ENCODE data around the gene TMPRSS4. TPM values are rescaled to one million over a fixed set of nuclear protein-coding genes. Genes with fewer than 3 reads are reported as not detected.

TMPRSS4 gene
- total RNA-seq, 1 experiment from 2014 or later = not detected

- ATAC-seq (no peak), DNase-seq (ENCODE audit: low read depth, low spot score) (no peak)
- intact Hi-C loops (cut with micrococcal nuclease; ENCODE audit: unreplicated experiment) (no loop called here), in situ Hi-C loops (cut with HindIII; ENCODE audit: low pct_unique_long_range_greater_than_20kb, low sequenced_read_pairs) (no loop called here)
- TF ChIP-seq TCF7L2 (IDR thresholded peaks at IDR 0.05; ENCODE audit: low read depth, low read length) (no peak), SIN3A (IDR thresholded peaks at IDR 0.05; ENCODE audit: borderline replicate concordance, insufficient read depth, low read depth, low read length) (no peak), REST (IDR thresholded peaks at IDR 0.05; ENCODE audit: insufficient read depth in 1 of 2, low read depth in 2 of 2, low read length in 1 of 2) (no peak), CTCF (IDR thresholded peaks at IDR 0.05) (no peak), POLR2AphosphoS5 (IDR thresholded peaks at IDR 0.05; ENCODE audit: low read depth, low read length) (no peak)
- POLR2A ChIA-PET = no interaction called here
- H3K4me1 ChIP-seq (ENCODE audit: control insufficient read depth, insufficient read depth, low read length) = no peaks in the 10 kb centered on the region
- H3K36me3 ChIP-seq (ENCODE audit: control insufficient read depth, insufficient read depth, low read length) = no peaks in the 10 kb centered on the region
- no peaks in the 10 kb centered on the region; the same call in 1 of the 2 replicates for H3K27me3 ChIP-seq (ENCODE audit: control insufficient read depth, insufficient read depth, low read length)
- CTCF ChIA-PET = no interaction called here
- H3K9me3 ChIP-seq (ENCODE audit: control insufficient read depth, insufficient read depth, low read depth, low read length) = no peaks in the 10 kb centered on the region
- no peak overlapping the region for H3K27ac ChIP-seq (ENCODE audit: low read length)
- no peak overlapping the region for H3K4me3 ChIP-seq (ENCODE audit: low read depth in 2 of 2, low read length in 2 of 2)
- BruUV-seq (replicated peaks) = no TSS peak
Observed at GRCh38 chr11:118056806-118057205, 20.1 kb upstream of the TMPRSS4 start.

DNA sequence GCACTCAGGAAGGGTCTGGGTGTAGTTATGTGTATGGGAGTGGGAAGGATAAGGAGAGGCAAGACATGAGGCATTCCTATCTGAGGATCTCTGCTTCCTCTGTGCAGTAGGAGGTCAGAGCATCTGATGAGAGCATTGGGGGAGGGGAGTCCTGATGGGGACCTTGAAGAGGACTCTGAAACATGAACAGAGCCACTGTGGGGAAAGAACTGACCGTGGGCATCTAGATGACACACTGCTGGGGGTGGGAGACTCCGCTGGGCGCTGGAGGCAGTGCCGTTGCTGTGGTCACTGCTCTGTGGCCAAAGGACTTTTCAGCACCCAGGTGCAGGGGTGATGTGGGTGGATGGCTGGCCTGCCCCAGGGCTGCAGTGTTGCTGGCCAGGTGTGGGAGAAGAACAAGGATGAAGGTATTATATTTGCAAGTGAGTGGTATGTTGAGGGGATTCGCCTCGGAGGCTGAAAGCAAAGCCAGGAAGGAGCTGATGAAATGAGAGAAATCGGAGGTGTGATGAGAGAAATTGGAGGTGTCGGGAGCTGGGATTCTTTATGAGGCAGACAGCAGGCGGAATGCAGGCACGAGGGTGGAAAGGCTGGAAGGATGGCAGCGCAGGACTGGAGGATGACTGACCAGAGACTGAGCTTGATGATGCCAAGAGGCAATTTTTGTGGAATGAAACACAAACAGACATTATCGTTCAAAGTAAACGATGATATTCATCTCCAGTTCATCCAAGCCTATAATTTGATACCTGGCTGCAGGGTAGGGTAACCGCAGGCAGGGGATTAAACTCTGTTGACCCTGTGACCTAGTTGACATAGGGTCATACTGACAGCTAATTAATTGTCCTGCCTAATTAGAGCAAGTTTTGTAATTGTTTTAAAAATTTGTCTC is 19.4 kb upstream of the TMPRSS4 start:
- intact Hi-C loops (cut with micrococcal nuclease; ENCODE audit: unreplicated experiment) (no loop called here), in situ Hi-C loops (cut with HindIII; ENCODE audit: low pct_unique_long_range_greater_than_20kb, low sequenced_read_pairs) (no loop called here)
- no peaks in the 10 kb centered on the region; the same call in 1 of the 2 replicates for H3K27me3 ChIP-seq (ENCODE audit: control insufficient read depth, insufficient read depth, low read length)
- no peak overlapping the region for H3K27ac ChIP-seq (ENCODE audit: low read length)
- H3K4me3 ChIP-seq (ENCODE audit: low read depth in 2 of 2, low read length in 2 of 2) = no peak overlapping the region
- DNase-seq (ENCODE audit: low read depth, low spot score) (no peak), ATAC-seq (no peak)
- ChIA-PET POLR2A (no interaction called here), CTCF (no interaction called here)
- no peaks in the 10 kb centered on the region for H3K36me3 ChIP-seq (ENCODE audit: control insufficient read depth, insufficient read depth, low read length)
- no peaks in the 10 kb centered on the region for H3K4me1 ChIP-seq (ENCODE audit: control insufficient read depth, insufficient read depth, low read length)
- H3K9me3 ChIP-seq (ENCODE audit: control insufficient read depth, insufficient read depth, low read depth, low read length) = no peaks in the 10 kb centered on the region
- no TSS peak for BruUV-seq (replicated peaks)
- TF ChIP-seq POLR2AphosphoS5 (IDR thresholded peaks at IDR 0.05; ENCODE audit: low read depth, low read length) (no peak), CTCF (IDR thresholded peaks at IDR 0.05) (no peak), TCF7L2 (IDR thresholded peaks at IDR 0.05; ENCODE audit: low read depth, low read length) (no peak), SIN3A (IDR thresholded peaks at IDR 0.05; ENCODE audit: borderline replicate concordance, insufficient read depth, low read depth, low read length) (no peak), REST (IDR thresholded peaks at IDR 0.05; ENCODE audit: insufficient read depth in 1 of 2, low read depth in 2 of 2, low read length in 1 of 2) (no peak)

Measured in Panc1 (cell line).